Upper lobe of left lung (tissue), 6 donors: ENCODE results near the gene ATXN1. TPM values are rescaled to one million over a fixed set of nuclear protein-coding genes. Genes with fewer than 3 reads are reported as not detected.

Experiments used
- ATAC-seq, 2 donors: fragments of 200-7000 bp; cut with Tn5 transposase; one replicate each; pipeline ENCODE4 v1.9.1; 2022; ENCODE audit warnings: mild to moderate bottlenecking in 2 of 2, moderate library complexity in 2 of 2; ENCODE audit not compliant: low FRiP score in 2 of 2
- DNase-seq, 2 donors: peaks; one replicate each; pipeline ENCODE4 v3.0.0-alpha.2; 2019 to 2020
- H3K27ac ChIP-seq, 4 donors: fragments of 200-600 bp; sonication (generic); one replicate each; pipeline ENCODE4 v1.5.1; 2016 to 2019
- H3K27me3 ChIP-seq, 4 donors: fragments of 200-600 bp; sonication (generic); one replicate each; pipeline ENCODE4 v1.5.1; 2017 to 2019
- H3K36me3 ChIP-seq, 4 donors: fragments of 200-600 bp; sonication (generic); one replicate each; pipeline ENCODE4 v1.5.1; 2016 to 2019
- H3K4me1 ChIP-seq, 4 donors: fragments of 200-600 bp; sonication (generic); one replicate each; pipeline ENCODE4 v1.5.1; 2018 to 2019
- H3K4me3 ChIP-seq, 4 donors: fragments of 200-600 bp; sonication (generic); one replicate each; pipeline ENCODE4 v1.5.1; 2017 to 2019; ENCODE audit warnings: mild to moderate bottlenecking in 2 of 4, moderate library complexity in 1 of 4
- H3K9me3 ChIP-seq, 4 donors: fragments of 200-600 bp; sonication (generic); one replicate each; pipeline ENCODE4 v1.5.1; 2018 to 2019
- EP300 ChIP-seq, 4 donors: sonication (generic); formaldehyde crosslinking; IDR thresholded peaks; one replicate each; pipeline ENCODE4 v1.5.1; 2017; ENCODE audit warnings: antibody characterized with exemption in 4 of 4, control low read depth in 2 of 4
- POLR2A ChIP-seq, 4 donors: fragments of 450-650 bp; IDR thresholded peaks; one replicate each; pipeline ENCODE4 v1.5.1; 2016 to 2017; ENCODE audit warnings: antibody characterized with exemption in 4 of 4, mild to moderate bottlenecking in 2 of 4
- POLR2AphosphoS5 ChIP-seq, 2 donors: sonication (generic); formaldehyde crosslinking; IDR thresholded peaks; one replicate each; pipeline ENCODE4 v1.5.1; 2017; ENCODE audit warnings: antibody characterized with exemption in 2 of 2
- WGBS, 2 donors: methylation state at CpG; one replicate each; pipeline ENCODE4 v1.1.5; 2017 to 2018; 5-methylcytosine and 5-hydroxymethylcytosine counted together
- total RNA-seq, 6 donors: library from RNA; depleted of rRNA in 4 of 6; stranded (reverse); fragments of >200 nt in 4 of 6; gene quantifications; one replicate each; pipeline versions ENCODE4 v1.1.0 to v1.2.1, GENCODE V29; 2016 to 2021
- TF ChIP-seq, protein P1 (sequence below), 6 experiments: fragments of 450-650 bp in 4 of 6; fragments of 200-600 bp in 2 of 6; sonication (generic) in 2 of 6; IDR thresholded peaks; one replicate each; pipeline ENCODE4 v1.5.1; 2016 to 2019; ENCODE audit warnings: antibody characterized with exemption in 6 of 6
- donor health status: DM: no; HTN: no; CAD: no; lungs with moderate emphysema.
- donor health status: DM: no; HTN: yes; CAD: no; lungs with severe emphysema.

ATXN1 gene
- total RNA-seq, 6 donors from 2014 or later: 44.2 to 106 (median 71.7) TPM

DNA sequence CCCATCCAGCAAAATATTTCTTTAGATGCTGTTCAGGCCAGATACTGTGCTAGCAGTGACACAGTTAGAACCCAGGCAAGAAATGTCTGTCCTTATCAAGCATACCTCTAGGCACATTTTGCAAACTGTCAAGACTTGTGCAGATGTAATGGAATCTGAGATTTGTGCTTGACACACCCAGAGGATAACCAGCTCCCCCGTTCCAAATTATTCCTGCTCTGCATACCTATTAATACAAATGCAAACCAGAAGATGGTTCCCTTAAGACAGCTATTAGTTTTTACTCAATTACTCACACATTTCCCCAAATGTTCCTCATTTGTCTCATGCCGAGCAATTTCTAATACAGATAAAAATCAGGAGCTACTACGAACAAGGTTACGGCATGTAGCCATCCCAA is 40.4 kb downstream of the ATXN1 start:
- no peaks in the 10 kb centered on the region for H3K36me3 ChIP-seq
- ATAC-seq (no peak), DNase-seq (no peak)
- WGBS, 2 donors: 84 to 98% methylated on average over 4 of the region's 4 CpGs
- TF ChIP-seq POLR2AphosphoS5 (IDR thresholded peaks at IDR 0.05) (no peak), EP300 (IDR thresholded peaks at IDR 0.05) (no peak), POLR2A (IDR thresholded peaks at IDR 0.05) (no peak)
- TF ChIP-seq, protein P1, sequence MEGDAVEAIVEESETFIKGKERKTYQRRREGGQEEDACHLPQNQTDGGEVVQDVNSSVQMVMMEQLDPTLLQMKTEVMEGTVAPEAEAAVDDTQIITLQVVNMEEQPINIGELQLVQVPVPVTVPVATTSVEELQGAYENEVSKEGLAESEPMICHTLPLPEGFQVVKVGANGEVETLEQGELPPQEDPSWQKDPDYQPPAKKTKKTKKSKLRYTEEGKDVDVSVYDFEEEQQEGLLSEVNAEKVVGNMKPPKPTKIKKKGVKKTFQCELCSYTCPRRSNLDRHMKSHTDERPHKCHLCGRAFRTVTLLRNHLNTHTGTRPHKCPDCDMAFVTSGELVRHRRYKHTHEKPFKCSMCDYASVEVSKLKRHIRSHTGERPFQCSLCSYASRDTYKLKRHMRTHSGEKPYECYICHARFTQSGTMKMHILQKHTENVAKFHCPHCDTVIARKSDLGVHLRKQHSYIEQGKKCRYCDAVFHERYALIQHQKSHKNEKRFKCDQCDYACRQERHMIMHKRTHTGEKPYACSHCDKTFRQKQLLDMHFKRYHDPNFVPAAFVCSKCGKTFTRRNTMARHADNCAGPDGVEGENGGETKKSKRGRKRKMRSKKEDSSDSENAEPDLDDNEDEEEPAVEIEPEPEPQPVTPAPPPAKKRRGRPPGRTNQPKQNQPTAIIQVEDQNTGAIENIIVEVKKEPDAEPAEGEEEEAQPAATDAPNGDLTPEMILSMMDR (IDR thresholded peaks at IDR 0.05): no peak
- H3K27me3 ChIP-seq: no peaks in the 10 kb centered on the region
- no peak overlapping the region for H3K4me3 ChIP-seq
- H3K27ac ChIP-seq: no peak overlapping the region
- H3K4me1 ChIP-seq: peaks cover 21 to 50% (median 26%) of the 10 kb centered on the region in 4 donors
- no peaks in the 10 kb centered on the region for H3K9me3 ChIP-seq

- H3K9me3 ChIP-seq: no peaks in the 10 kb centered on the region
- ATAC-seq: no peak
- no peak overlapping the region for H3K4me3 ChIP-seq
- no peak for DNase-seq
- TF ChIP-seq POLR2A (IDR thresholded peaks at IDR 0.05): no peak
- no peak for TF ChIP-seq EP300 (IDR thresholded peaks at IDR 0.05)
- TF ChIP-seq, protein P1 (IDR thresholded peaks at IDR 0.05): no peak
- TF ChIP-seq POLR2AphosphoS5 (IDR thresholded peaks at IDR 0.05): no peak
- peaks cover 8 to 38% (median 15%) of the 10 kb centered on the region in 4 donors for H3K4me1 ChIP-seq
- no peaks in the 10 kb centered on the region for H3K36me3 ChIP-seq
- H3K27ac ChIP-seq: no peak overlapping the region
- 89 to 92% methylated on average over 8 of the region's 8 CpGs for WGBS, 2 donors
- H3K27me3 ChIP-seq: no peaks in the 10 kb centered on the region
Observed at GRCh38 chr6:16719488-16719887, 41.8 kb downstream of the ATXN1 start.

DNA sequence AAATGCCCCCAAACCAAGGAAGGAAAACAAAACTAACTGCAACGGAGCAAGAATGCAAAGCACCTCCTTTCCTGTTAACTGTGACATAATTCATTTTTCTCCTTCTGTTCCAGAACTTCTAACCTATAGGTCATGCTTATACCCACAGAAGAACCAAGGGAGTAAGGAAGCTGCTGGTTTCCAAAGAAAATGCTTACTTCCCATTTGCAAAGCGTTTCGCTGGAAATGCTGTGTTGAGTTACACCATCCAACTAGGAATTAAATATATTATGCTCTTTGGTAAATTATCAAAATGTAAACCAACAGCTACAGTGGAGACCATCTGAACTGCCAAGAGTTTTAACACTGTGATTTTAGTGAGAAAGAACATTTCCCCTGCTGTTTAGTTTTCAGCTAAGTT is 42.9 kb downstream of the ATXN1 start:
- Histone ChIP-seq H3K27me3 (no peaks in the 10 kb centered on the region), H3K9me3 (no peaks in the 10 kb centered on the region), H3K4me1 (peaks cover 5 to 26% (median 13%) of the 10 kb centered on the region in 4 donors), H3K4me3 (no peak overlapping the region), H3K27ac (no peak overlapping the region), H3K36me3 (no peaks in the 10 kb centered on the region)
- DNase-seq: no peak
- WGBS, 2 donors: 50 to 56% methylated on average over 3 of the region's 3 CpGs
- no peak for ATAC-seq
- TF ChIP-seq POLR2AphosphoS5 (IDR thresholded peaks at IDR 0.05) (no peak), EP300 (IDR thresholded peaks at IDR 0.05) (no peak), POLR2A (IDR thresholded peaks at IDR 0.05) (no peak)
- TF ChIP-seq, protein P1 (IDR thresholded peaks at IDR 0.05): no peak

- no peak for ATAC-seq
- no peaks in the 10 kb centered on the region for H3K9me3 ChIP-seq
- no peaks in the 10 kb centered on the region for H3K27me3 ChIP-seq
- no peaks in the 10 kb centered on the region for H3K36me3 ChIP-seq
- DNase-seq: no peak
- peaks cover 12 to 21% (median 17%) of the 10 kb centered on the region in 4 donors for H3K4me1 ChIP-seq
- WGBS, 2 donors: 95 to 99% methylated on average over 9 of the region's 9 CpGs
- H3K27ac ChIP-seq: no peak overlapping the region
- TF ChIP-seq POLR2A (IDR thresholded peaks at IDR 0.05): no peak
- no peak for TF ChIP-seq POLR2AphosphoS5 (IDR thresholded peaks at IDR 0.05)
- TF ChIP-seq, protein P1 (IDR thresholded peaks at IDR 0.05): no peak
- no peak for TF ChIP-seq EP300 (IDR thresholded peaks at IDR 0.05)
- H3K4me3 ChIP-seq: no peak overlapping the region
Observed at GRCh38 chr6:16717275-16717942, 43.9 kb downstream of the ATXN1 start.

DNA sequence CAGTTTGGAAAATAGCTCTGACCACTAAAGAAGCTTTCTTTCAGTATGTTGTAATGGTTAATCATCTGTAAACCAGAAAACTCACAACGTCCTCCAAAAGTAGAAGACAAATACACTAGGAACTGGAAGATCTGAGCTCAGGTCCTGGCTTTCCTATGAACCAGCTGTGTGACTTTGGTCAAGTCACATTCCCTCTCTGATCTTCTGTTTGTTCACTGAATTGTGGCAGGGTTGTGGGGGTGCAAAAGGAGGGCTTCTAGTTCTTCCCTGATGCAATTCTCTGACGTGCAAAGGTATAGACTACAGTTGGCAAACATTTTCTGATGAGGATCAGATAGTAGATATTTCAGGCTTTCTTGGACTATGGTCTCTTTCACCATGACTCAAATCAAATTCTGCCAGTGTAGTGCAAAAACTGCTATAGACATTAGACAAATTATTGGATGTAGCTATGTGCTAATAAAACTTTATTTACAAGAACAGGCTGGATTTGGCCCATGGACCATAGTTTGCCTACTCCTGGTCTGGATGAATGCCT is 44.9 kb downstream of the ATXN1 start:
- Histone ChIP-seq H3K9me3 (no peaks in the 10 kb centered on the region), H3K36me3 (no peaks in the 10 kb centered on the region), H3K4me1 (peaks cover 17 to 27% (median 21%) of the 10 kb centered on the region in 4 donors), H3K4me3 (no peak overlapping the region), H3K27ac (no peak overlapping the region), H3K27me3 (no peaks in the 10 kb centered on the region)
- no peak for ATAC-seq
- DNase-seq: no peak
- no peak for TF ChIP-seq POLR2A (IDR thresholded peaks at IDR 0.05)
- no peak for TF ChIP-seq EP300 (IDR thresholded peaks at IDR 0.05)
- TF ChIP-seq, protein P1 (IDR thresholded peaks at IDR 0.05): no peak
- TF ChIP-seq POLR2AphosphoS5 (IDR thresholded peaks at IDR 0.05): no peak
- 67 to 71% methylated on average over 2 of the region's 2 CpGs for WGBS, 2 donors
